Measurements from ENCODE around the gene MAPK14. TPM values are rescaled to one million over a fixed set of nuclear protein-coding genes. Genes with fewer than 3 reads are reported as not detected.

The MAPK14 gene
- total RNA-seq, 4 donors from 2014 or later: 44.4 to 91.7 (median 59.1) TPM

- Histone ChIP-seq H3K9me3 (no peaks in the 10 kb centered on the region), H3K4me3 (no peak overlapping the region), H3K27ac (no peak overlapping the region), H3K27me3 (no peaks in the 10 kb centered on the region), H3K4me1 (peaks cover 0 to 59% (median 14%) of the 10 kb centered on the region in 3 donors), H3K36me3 (peaks cover 0 to 24% (median 0%) of the 10 kb centered on the region in 3 donors)
- TF ChIP-seq, protein P1, sequence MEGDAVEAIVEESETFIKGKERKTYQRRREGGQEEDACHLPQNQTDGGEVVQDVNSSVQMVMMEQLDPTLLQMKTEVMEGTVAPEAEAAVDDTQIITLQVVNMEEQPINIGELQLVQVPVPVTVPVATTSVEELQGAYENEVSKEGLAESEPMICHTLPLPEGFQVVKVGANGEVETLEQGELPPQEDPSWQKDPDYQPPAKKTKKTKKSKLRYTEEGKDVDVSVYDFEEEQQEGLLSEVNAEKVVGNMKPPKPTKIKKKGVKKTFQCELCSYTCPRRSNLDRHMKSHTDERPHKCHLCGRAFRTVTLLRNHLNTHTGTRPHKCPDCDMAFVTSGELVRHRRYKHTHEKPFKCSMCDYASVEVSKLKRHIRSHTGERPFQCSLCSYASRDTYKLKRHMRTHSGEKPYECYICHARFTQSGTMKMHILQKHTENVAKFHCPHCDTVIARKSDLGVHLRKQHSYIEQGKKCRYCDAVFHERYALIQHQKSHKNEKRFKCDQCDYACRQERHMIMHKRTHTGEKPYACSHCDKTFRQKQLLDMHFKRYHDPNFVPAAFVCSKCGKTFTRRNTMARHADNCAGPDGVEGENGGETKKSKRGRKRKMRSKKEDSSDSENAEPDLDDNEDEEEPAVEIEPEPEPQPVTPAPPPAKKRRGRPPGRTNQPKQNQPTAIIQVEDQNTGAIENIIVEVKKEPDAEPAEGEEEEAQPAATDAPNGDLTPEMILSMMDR (IDR thresholded peaks at IDR 0.05): no peak
- intact Hi-C loops (cut with DNase I): no loop called here
- WGBS, 2 donors: 70 to 88% methylated on average over 2 of the region's 2 CpGs
- no peak for DNase-seq
Observed at GRCh38 chr6:36053878-36054277, 26.3 kb downstream of the MAPK14 start.

GRCh38 chr6:36054415-36054814 is 26.8 kb downstream of the MAPK14 start:
- H3K4me3 ChIP-seq: no peak overlapping the region
- intact Hi-C loops (cut with DNase I): no loop called here
- no peak for TF ChIP-seq POLR2A (IDR thresholded peaks at IDR 0.05)
- TF ChIP-seq, protein P1 (IDR thresholded peaks at IDR 0.05): no peak
- WGBS, 2 donors: 82 to 92% methylated on average over 2 of the region's 2 CpGs
- H3K9me3 ChIP-seq: no peaks in the 10 kb centered on the region
- no peak for DNase-seq
- peaks cover 0 to 29% (median 1%) of the 10 kb centered on the region in 3 donors for H3K36me3 ChIP-seq
- H3K27me3 ChIP-seq: no peaks in the 10 kb centered on the region
- no peak overlapping the region for H3K27ac ChIP-seq
- H3K4me1 ChIP-seq: peaks cover 0 to 59% (median 14%) of the 10 kb centered on the region in 3 donors

DNA sequence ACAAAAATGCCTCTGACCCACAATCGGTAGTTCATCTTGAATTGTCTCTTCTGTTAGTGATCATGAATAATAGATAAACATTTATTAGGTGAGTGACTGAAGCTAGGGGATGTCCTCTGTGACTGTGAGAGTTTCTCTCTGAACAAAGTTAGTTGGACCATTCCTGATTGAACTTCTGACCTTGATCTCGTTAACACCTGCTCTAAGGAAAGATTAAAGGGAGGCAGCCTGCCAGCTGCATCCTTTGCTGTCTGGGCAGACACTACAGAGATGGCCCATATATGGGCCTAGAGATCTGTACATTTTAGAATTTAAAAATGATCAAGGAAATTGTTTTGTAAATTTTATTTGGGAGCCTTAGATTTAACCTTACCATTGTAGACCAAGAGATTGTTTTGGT is 27.3 kb downstream of the MAPK14 start:
- intact Hi-C loops (cut with DNase I): no loop called here
- TF ChIP-seq, protein P1 (IDR thresholded peaks at IDR 0.05): no peak
- TF ChIP-seq POLR2A (IDR thresholded peaks at IDR 0.05): no peak
- Histone ChIP-seq H3K9me3 (no peaks in the 10 kb centered on the region), H3K27ac (no peak overlapping the region), H3K36me3 (peaks cover 0 to 34% (median 7%) of the 10 kb centered on the region in 3 donors), H3K27me3 (no peaks in the 10 kb centered on the region), H3K4me1 (peaks cover 0 to 54% (median 11%) of the 10 kb centered on the region in 3 donors), H3K4me3 (no peak overlapping the region)
- no peak for DNase-seq
- 33 to 43% methylated on average over 2 of the region's 2 CpGs for WGBS, 2 donors

DNA sequence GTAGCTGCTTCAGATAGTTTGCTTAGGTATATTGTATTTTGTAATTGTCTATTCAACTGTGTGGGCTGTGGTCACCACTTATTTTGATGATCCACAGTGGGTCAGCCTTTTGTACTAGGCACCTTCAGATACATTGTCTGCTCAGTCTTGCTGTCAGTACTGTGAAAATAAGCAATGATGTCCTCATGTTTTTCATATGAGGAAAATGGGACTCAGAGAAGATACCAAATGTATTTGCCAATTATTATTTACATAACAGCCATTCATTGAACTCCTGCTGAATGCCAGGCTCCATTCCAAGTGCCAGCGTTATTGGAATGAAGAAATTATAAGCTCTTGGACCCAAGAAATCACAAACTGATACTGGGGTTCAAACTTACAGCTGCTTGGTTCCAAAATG is 28.6 kb downstream of the MAPK14 start:
- Histone ChIP-seq H3K9me3 (no peaks in the 10 kb centered on the region), H3K27me3 (no peaks in the 10 kb centered on the region), H3K36me3 (peaks cover 0 to 46% (median 10%) of the 10 kb centered on the region in 3 donors), H3K4me3 (no peak overlapping the region), H3K27ac (no peak overlapping the region), H3K4me1 (peaks cover 0 to 42% (median 10%) of the 10 kb centered on the region in 3 donors)
- WGBS, 2 donors: 24 to 53% methylated on average over 1 of the region's 1 CpG
- TF ChIP-seq, protein P1 (IDR thresholded peaks at IDR 0.05): no peak
- no peak for TF ChIP-seq POLR2A (IDR thresholded peaks at IDR 0.05)
- DNase-seq: no peak
- intact Hi-C loops (cut with DNase I): no loop called here

- H3K27me3 ChIP-seq: no peaks in the 10 kb centered on the region
- intact Hi-C loops (cut with DNase I): no loop called here
- no peak for DNase-seq
- no peak overlapping the region for H3K4me3 ChIP-seq
- peaks cover 0 to 33% (median 3%) of the 10 kb centered on the region in 3 donors for H3K4me1 ChIP-seq
- H3K36me3 ChIP-seq: peaks cover 0 to 42% (median 10%) of the 10 kb centered on the region in 3 donors
- H3K9me3 ChIP-seq: no peaks in the 10 kb centered on the region
- WGBS, 2 donors: 50% methylated on average over 2 of the region's 2 CpGs
- H3K27ac ChIP-seq: no peak overlapping the region
- TF ChIP-seq POLR2A (IDR thresholded peaks at IDR 0.05): no peak
- TF ChIP-seq, protein P1 (IDR thresholded peaks at IDR 0.05): no peak
Observed at GRCh38 chr6:36061236-36061635, 33.6 kb downstream of the MAPK14 start.
